ENCODE data around the gene GP1BB.

The GP1BB gene

GRCh38 chr22:19723232-19723982, at the start of gene GP1BB:
Gene GP1BB (plus strand): TSS chr22:19723539. CDS start chr22:19723570, 31 bp downstream.
- no peaks in the 10 kb centered on the region for H3K4me1 ChIP-seq
- H2AFZ ChIP-seq, result no peak within 1 kb of the TSS
- no peak for TF ChIP-seq CTCF (IDR thresholded peaks at IDR 0.05)
- H3K36me3 ChIP-seq (ENCODE audit: control insufficient read depth, insufficient read depth, low read length), result no peaks in the 10 kb centered on the region
- no peaks in the 10 kb centered on the region for H3K9me3 ChIP-seq (ENCODE audit: control insufficient read depth, low read length)
- H3K79me2 ChIP-seq, result no peaks in the 10 kb centered on the region
- H3K9ac ChIP-seq, result no peak within 1 kb of the TSS
- H3K27me3 ChIP-seq (ENCODE audit: control insufficient read depth, insufficient read depth, low read length), result no peaks in the 10 kb centered on the region
- no peak within 1 kb of the TSS for H3K4me2 ChIP-seq (ENCODE audit: low read length)
- H3K27ac ChIP-seq, result no peak within 1 kb of the TSS
- no peak within 1 kb of the TSS for H3K4me3 ChIP-seq (ENCODE audit: low read depth, low read length)

- Histone ChIP-seq H3K36me3 (ENCODE audit: control insufficient read depth, insufficient read depth, low read length) (no peaks in the 10 kb centered on the region), H3K79me2 (no peaks in the 10 kb centered on the region), H3K4me1 (no peaks in the 10 kb centered on the region), H3K27me3 (ENCODE audit: control insufficient read depth, insufficient read depth, low read length) (no peaks in the 10 kb centered on the region), H3K9me3 (ENCODE audit: control insufficient read depth, low read length) (no peaks in the 10 kb centered on the region), H3K4me3 (ENCODE audit: low read depth, low read length) (no peak overlapping the region), H3K4me2 (ENCODE audit: low read length) (no peak overlapping the region), H3K27ac (no peak overlapping the region), H3K9ac (no peak overlapping the region), H2AFZ (no peak overlapping the region)
- TF ChIP-seq CTCF (IDR thresholded peaks at IDR 0.05), result no peak
Observed at GRCh38 chr22:19673660-19674059, 49.7 kb upstream of the GP1BB start.

- TF ChIP-seq CTCF (IDR thresholded peaks at IDR 0.05), result no peak
- no peaks in the 10 kb centered on the region for H3K27me3 ChIP-seq (ENCODE audit: control insufficient read depth, insufficient read depth, low read length)
- no peak overlapping the region for H3K4me3 ChIP-seq (ENCODE audit: low read depth, low read length)
- H3K4me1 ChIP-seq, result no peaks in the 10 kb centered on the region
- no peak overlapping the region for H3K27ac ChIP-seq
- H3K9me3 ChIP-seq (ENCODE audit: control insufficient read depth, low read length), result no peaks in the 10 kb centered on the region
- no peaks in the 10 kb centered on the region for H3K36me3 ChIP-seq (ENCODE audit: control insufficient read depth, insufficient read depth, low read length)
- no peak overlapping the region for H3K9ac ChIP-seq
- H3K79me2 ChIP-seq, result no peaks in the 10 kb centered on the region
- no peak overlapping the region for H3K4me2 ChIP-seq (ENCODE audit: low read length)
- no peak overlapping the region for H2AFZ ChIP-seq
Observed at GRCh38 chr22:19674129-19674928, 49.0 kb upstream of the GP1BB start.

- no peak overlapping the region for H3K4me2 ChIP-seq (ENCODE audit: low read length)
- no peaks in the 10 kb centered on the region for H3K4me1 ChIP-seq
- H3K4me3 ChIP-seq (ENCODE audit: low read depth, low read length), result no peak overlapping the region
- no peaks in the 10 kb centered on the region for H3K36me3 ChIP-seq (ENCODE audit: control insufficient read depth, insufficient read depth, low read length)
- H3K9me3 ChIP-seq (ENCODE audit: control insufficient read depth, low read length), result no peaks in the 10 kb centered on the region
- no peaks in the 10 kb centered on the region for H3K27me3 ChIP-seq (ENCODE audit: control insufficient read depth, insufficient read depth, low read length)
- TF ChIP-seq CTCF (IDR thresholded peaks at IDR 0.05), result no peak
- H2AFZ ChIP-seq, result no peak overlapping the region
- no peak overlapping the region for H3K27ac ChIP-seq
- no peak overlapping the region for H3K9ac ChIP-seq
- no peaks in the 10 kb centered on the region for H3K79me2 ChIP-seq
Observed at GRCh38 chr22:19674929-19675253, 48.4 kb upstream of the GP1BB start.

All from parathyroid adenoma (tissue), 2 donors.